GM18868 (cell line): ENCODE data around the gene ANKRD13C.
A peak's percentile ranks its signal among the peaks of the same experiment; 100 is the strongest.

Experiments used
- ATAC-seq: cut with Tn5 transposase; IDR thresholded peaks from one replicate; pipeline ENCODE4 v1.9.1; 2021; ENCODE audit warnings: mild to moderate bottlenecking, moderate library complexity; ENCODE audit not compliant: unreplicated experiment

Gene ANKRD13C

DNA sequence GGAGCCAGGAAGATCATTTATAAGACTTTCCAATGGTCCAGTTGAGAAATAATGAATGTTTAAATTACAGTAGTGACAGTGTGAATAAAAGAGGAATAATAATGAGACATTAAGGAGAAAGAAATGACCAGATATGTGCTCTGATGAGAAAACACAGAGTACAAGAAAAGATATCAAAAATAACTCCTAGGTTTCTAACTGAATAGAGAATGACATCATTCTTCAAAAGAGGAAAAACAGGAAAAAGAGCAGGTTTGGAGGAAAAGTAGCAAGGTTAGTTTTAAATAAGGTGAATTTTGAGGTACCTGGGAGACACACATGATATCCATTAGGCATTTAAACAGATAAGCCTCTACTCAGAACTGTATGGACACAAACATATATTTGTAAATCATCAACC lies 55.0 kb downstream of the ANKRD13C start:
- no peak for ATAC-seq

GRCh38 chr1:70295749-70296148 lies 58.8 kb downstream of the ANKRD13C start:
- ATAC-seq: no peak

DNA sequence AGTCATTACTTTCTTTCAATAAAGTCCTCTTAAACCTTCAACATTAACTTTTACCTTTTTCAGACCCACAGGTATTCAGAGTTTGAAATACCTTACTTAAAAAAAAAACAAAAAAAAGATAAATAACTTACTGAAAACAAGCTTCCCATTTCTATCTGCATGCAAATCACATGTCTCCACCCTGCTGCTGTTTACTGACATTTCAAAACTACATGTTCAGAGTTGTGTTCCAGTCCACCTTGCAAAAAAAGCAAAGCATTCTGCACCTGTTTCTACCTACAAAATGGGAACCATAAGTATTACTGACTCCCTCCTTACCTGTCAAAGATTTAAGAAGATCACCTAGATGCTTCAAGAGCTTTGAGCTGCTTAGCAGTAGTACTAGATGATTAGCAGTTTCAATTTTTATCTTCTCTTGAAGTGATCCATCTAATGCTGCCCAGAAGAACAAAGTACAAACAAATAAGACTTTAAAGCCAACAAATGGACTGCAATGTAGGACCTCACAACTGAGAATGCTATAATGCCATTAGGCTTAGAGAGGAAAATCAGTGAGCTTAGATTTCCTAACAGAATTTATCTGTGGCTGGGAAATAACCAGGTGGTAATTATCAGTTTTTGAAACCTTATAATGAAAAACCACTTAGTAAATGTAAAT lies 61.2 kb downstream of the ANKRD13C start:
- no peak for ATAC-seq

DNA sequence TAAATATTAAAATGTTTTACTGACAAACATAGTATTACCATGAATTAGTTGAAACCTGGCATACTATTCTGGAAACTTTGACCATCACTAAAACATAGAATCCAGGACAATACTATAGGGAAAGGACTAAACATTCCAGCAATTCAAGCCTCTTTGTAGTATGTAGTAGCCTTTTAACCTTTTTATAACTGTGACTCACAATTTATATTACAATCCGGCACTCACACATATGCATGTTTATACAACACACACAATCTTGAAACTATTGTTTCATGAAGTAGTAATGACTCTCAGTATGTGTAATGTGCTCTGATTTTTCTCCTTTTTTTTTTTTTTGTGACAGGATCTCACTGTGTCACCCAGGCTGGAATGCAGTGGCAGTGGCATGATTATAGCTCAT lies 64.3 kb downstream of the ANKRD13C start:
- ATAC-seq: no peak

DNA sequence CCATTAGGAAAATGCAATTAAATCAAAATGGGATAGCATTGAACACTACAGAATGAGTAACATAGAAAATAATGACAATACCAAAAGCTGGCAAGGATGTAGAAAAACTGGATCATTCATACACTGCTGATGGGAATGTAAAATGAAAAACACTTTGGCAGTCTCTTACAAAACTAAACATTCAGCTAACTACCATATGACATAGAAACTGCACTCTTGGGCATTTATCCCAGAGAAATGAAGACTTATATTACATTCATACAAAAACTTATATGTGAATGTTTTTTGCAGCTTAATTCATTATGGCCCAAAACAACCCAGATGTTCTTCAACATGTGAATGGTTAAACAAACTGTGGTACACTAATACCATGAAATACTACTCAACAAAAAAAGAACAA lies 66.4 kb downstream of the ANKRD13C start:
- ATAC-seq: no peak

- ATAC-seq: no peak
Observed at GRCh38 chr1:70286453-70286852, 68.1 kb downstream of the ANKRD13C start.

- no peak for ATAC-seq
Observed at GRCh38 chr1:70284366-70284765, 70.2 kb downstream of the ANKRD13C start.

GRCh38 chr1:70278710-70279109 lies 75.8 kb downstream of the ANKRD13C start:
- ATAC-seq: no peak

GRCh38 chr1:70277875-70278274 lies 76.6 kb downstream of the ANKRD13C start:
- ATAC-seq: no peak

DNA sequence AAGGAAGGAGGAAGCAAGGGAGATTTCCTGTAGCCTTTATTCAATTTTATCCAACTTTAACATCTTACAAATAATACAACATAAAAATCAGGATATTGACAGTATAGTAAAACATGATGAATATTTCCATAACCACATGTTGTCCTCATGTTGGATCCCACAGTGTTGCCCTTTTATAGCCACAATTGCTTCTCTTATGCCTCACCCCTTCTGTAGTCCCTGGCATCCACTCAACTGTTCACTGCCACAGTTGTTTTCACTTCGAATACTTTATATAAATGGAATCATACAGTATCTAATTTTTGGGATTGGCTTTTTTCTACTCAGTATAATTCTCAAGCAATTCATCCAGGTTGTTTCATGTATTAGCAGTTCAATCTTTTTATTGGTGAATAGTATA lies 88.6 kb downstream of the ANKRD13C start:
- ATAC-seq: no peak

DNA sequence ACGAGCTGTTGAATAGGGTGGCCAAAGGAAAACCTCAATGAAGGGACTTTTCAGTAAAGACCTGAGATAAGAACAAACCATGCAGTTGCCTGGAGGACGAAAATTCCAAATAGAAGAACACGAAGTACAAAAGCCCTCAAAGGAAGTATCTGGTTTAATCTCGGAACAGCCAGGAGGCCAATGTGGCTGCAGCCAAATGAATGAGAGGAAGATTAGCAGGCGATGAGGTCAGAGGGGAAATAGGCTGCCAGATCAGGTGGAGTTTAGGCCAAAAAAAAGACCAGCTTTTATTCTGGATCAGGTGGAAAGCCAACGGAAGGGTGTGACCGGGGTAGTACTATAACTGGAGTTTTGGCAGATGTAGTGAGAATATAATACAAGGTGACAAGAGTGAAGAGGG lies 89.7 kb downstream of the ANKRD13C start:
- no peak for ATAC-seq

DNA sequence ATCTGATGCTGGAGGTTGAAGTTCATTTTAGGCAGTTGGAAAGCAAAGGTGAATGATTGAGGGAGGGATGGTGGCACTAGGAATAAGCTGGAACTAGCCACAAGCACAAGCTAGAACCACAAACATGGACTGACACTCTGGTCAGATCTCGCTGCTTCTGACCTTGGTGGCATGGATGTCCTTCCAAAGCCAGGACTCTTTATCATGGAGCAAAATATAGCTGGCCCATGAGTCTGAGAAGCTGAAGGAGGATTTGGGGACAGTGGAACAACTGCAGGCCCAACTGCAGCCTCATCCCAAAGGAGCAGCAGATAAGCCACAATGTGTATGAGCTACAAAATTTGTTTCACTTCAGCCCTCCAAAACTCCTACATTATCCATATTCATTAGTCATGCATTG lies 97.9 kb downstream of the ANKRD13C start:
- ATAC-seq: no peak

DNA sequence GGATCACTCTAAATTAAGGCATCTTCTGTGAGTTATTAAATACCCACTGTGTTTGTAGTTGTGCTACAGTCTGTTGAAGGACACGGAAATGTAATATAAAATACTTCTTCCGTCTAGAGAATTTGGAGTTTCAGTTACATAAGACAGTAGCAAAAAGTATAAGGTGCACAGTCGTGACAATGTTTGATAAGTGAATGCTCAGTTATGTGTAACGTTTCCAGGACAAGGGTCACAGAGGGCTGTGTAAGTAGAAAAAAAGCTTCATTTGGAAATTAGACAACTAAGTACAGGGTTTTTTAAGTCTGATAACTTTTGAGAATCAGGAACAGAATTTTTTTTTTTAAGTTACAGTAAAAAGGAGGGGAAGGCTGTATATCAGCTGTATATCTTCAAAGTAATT lies 105.8 kb downstream of the ANKRD13C start:
- no peak for ATAC-seq

DNA sequence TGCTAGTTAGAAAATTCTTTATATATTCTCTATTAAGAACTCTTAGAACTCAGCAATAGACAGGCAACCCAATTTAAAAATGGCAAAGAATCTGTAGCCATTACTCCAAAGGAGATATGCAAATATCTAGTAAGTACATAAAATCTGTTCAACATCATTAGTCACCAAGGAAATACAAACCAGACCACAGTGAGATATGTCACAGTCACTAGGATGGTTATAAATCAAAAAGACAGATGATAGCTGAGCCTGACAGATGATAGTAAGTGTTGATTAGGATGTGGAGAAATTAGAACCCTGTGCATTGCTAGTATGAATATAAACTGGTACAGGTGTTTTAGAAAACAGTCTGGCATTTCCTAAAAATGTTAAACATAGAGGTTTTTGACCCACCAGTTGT lies 106.8 kb downstream of the ANKRD13C start:
- ATAC-seq: no peak

- ATAC-seq: no peak
Observed at GRCh38 chr1:70247122-70247521, 107.4 kb downstream of the ANKRD13C start.

DNA sequence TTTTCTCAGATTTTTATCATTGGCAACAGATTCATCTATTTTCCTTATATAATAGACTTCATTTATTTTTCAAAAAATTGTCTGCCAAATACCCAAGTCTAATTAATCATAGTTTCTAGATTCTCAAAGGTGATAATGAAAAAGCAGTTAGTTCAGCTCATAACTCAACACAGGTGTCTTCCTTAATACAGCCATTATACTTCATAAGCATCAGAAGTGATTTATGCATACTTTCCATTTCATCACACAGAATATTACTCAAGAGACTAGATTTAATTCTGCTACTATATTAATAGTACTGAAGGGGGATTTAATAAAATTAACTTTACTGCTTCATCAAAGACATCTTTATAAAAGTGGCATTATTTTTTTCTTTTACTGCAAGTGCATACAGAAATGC lies 114.6 kb downstream of the ANKRD13C start:
- no peak for ATAC-seq

DNA sequence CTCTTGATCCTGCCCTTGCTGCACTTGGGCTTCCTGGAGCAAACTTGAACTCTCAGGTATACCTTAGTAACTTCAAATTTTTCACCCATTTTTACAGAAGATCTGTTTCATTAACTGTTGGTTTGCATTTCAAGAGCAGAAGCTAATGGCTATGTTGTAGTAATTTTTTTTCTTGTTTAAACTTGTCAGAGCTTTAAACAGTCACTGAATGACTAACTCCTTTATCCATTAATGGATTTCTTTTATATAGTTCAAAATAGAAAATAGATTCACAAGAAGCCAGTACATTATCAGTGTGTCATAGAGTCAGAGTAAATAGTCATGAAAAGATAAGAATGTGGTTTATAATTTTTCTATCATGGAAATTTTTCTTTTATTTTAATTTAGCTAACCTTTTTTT lies 119.8 kb downstream of the ANKRD13C start:
- ATAC-seq: no peak

- ATAC-seq: no peak
Observed at GRCh38 chr1:70231475-70231874, 123.0 kb downstream of the ANKRD13C start.

- no peak for ATAC-seq
Observed at GRCh38 chr1:70228670-70229069, 125.9 kb downstream of the ANKRD13C start.

- ATAC-seq: peak; percentile 49
Observed at GRCh38 chr1:70227439-70227838, 127.1 kb downstream of the ANKRD13C start.

GRCh38 chr1:70224954-70225353 lies 129.6 kb downstream of the ANKRD13C start:
- ATAC-seq: no peak

DNA sequence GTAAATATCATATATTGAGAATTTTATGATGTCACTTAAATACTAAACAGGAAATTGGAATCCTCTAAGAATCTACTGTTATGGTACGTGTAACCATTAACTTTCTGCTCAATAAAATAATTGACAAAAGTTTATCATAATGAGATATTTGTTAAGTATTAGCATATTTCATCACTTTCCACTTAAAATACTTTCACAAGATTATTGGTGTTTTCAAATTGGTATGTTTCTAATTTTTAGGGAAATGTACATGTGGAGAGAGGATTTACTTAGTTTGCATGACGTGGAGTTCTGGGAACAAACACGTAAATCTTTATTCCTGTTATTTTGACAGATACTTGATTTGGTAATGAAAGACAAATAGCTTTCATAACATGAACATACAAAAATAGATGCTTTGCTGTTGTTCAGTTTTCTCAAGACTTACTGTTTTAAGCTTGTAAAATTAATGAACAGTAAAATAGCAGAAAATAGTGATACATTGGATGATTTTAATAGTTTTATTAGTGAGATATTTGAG lies 131.7 kb downstream of the ANKRD13C start:
- ATAC-seq: no peak
